Measurements from ENCODE around the gene GIPR. TPM values are rescaled to one million over a fixed set of nuclear protein-coding genes. Genes with fewer than 3 reads are reported as not detected.

GIPR gene
- total RNA-seq, 4 donors from 2014 or later, result not detected

GRCh38 chr19:45641274-45642105 is 26.5 kb upstream of the GIPR start:
- peak in 1 of 2 donors; percentile 20 for ATAC-seq
- peak; percentile 25 to 51 for DNase-seq
- peaks cover 0 to 30% (median 25%) of the 10 kb centered on the region in 3 donors for H3K27me3 ChIP-seq
- no peaks in the 10 kb centered on the region for H3K36me3 ChIP-seq
- H3K9me3 ChIP-seq, result no peaks in the 10 kb centered on the region
- intact Hi-C loops (cut with DNase I; ENCODE audit: low total_unique reads) (loop anchor here (1.0 kb wide), 1 partner anchor 34 kb away; no protein-coding TSS in a partner anchor), in situ Hi-C loops (cut with MboI; ENCODE audit: low sequenced_read_pairs in 4 of 4) (loop anchor here in 1 of 4 donors (5.0 kb wide), 1 partner anchor 34 kb away; no protein-coding TSS in a partner anchor)
- peak overlapping the region; percentile 34 to 50 (median 47) for H3K4me3 ChIP-seq
- peaks cover 16 to 36% of the 10 kb centered on the region in 2 donors for H3K4me1 ChIP-seq
- peak overlapping the region; percentile 53 to 77 (median 70) for H3K27ac ChIP-seq
- no peak for TF ChIP-seq POLR2A (IDR thresholded peaks at IDR 0.05)

- ATAC-seq, result peak; percentile 43 to 58
- peaks cover 11 to 27% of the 10 kb centered on the region in 2 donors for H3K4me1 ChIP-seq
Measured at GRCh38 chr19:45643024-45643926, 24.7 kb upstream of the GIPR start.

GRCh38 chr19:45643927-45644771 is 23.9 kb upstream of the GIPR start:
- H3K27me3 ChIP-seq, result peaks cover 0 to 30% (median 26%) of the 10 kb centered on the region in 3 donors
- H3K27ac ChIP-seq, result no peak overlapping the region
- H3K4me1 ChIP-seq, result peaks cover 5 to 18% of the 10 kb centered on the region in 2 donors
- DNase-seq (no peak), ATAC-seq (no peak)
- no peaks in the 10 kb centered on the region for H3K36me3 ChIP-seq
- no peaks in the 10 kb centered on the region for H3K9me3 ChIP-seq
- no peak overlapping the region for H3K4me3 ChIP-seq
- intact Hi-C loops (cut with DNase I; ENCODE audit: low total_unique reads), result loop anchor here (1.0 kb wide), 1 partner anchor 121 kb away; no protein-coding TSS in a partner anchor
- in situ Hi-C loops (cut with MboI; ENCODE audit: low sequenced_read_pairs in 4 of 4), result loop anchor here in 1 of 4 donors (5.0 kb wide), 1 partner anchor 37 kb away; no protein-coding TSS in a partner anchor
- TF ChIP-seq POLR2A (IDR thresholded peaks at IDR 0.05), result no peak
- no peak for TF ChIP-seq CTCF (IDR thresholded peaks at IDR 0.05 in 4 of 5, conservative IDR thresholded peaks at IDR 0.05 in 1 of 5)

More at GRCh38 chr19:45643024-45643926, 24.7 kb upstream of the GIPR start:
- Histone ChIP-seq H3K27ac (no peak overlapping the region), H3K4me3 (peak overlapping the region in 1 of 4 donors; percentile 8), H3K36me3 (no peaks in the 10 kb centered on the region), H3K27me3 (peaks cover 0 to 30% (median 30%) of the 10 kb centered on the region in 3 donors), H3K9me3 (no peaks in the 10 kb centered on the region)
- TF ChIP-seq CTCF (IDR thresholded peaks at IDR 0.05 in 4 of 5, conservative IDR thresholded peaks at IDR 0.05 in 1 of 5), result peak; percentile 96 to 99 (median 97)
- TF ChIP-seq POLR2A (IDR thresholded peaks at IDR 0.05), result no peak
- in situ Hi-C loops (cut with MboI; ENCODE audit: low sequenced_read_pairs in 4 of 4) (loop anchor here in 1 of 4 donors (5.0 kb wide), 1 partner anchor 36 kb away; no protein-coding TSS in a partner anchor), intact Hi-C loops (cut with DNase I; ENCODE audit: low total_unique reads) (loop anchor here (1.0 kb wide), 1 partner anchor 120 kb away; no protein-coding TSS in a partner anchor)
- DNase-seq, result peak; percentile 27 to 62

- Histone ChIP-seq H3K36me3 (no peaks in the 10 kb centered on the region), H3K4me3 (peak overlapping the region in 3 of 4 donors; percentile 29 to 55 (median 38)), H3K4me1 (peaks cover 5 to 18% of the 10 kb centered on the region in 2 donors), H3K27me3 (peaks cover 0 to 30% (median 18%) of the 10 kb centered on the region in 3 donors), H3K27ac (no peak overlapping the region), H3K9me3 (no peaks in the 10 kb centered on the region)
- intact Hi-C loops (cut with DNase I; ENCODE audit: low total_unique reads) (no loop called here), in situ Hi-C loops (cut with MboI; ENCODE audit: low sequenced_read_pairs in 4 of 4) (loop anchor here in 1 of 4 donors (5.0 kb wide), 1 partner anchor 123 kb away; no protein-coding TSS in a partner anchor)
- DNase-seq, result no peak
- no peak for TF ChIP-seq POLR2A (IDR thresholded peaks at IDR 0.05)
- no peak for TF ChIP-seq CTCF (IDR thresholded peaks at IDR 0.05 in 4 of 5, conservative IDR thresholded peaks at IDR 0.05 in 1 of 5)
- no peak for ATAC-seq
Measured at GRCh38 chr19:45645068-45645630, 22.9 kb upstream of the GIPR start.

Measured in gastrocnemius medialis (tissue), 4 donors.